ENCODE results near the gene SPATA24.
A peak's percentile ranks its signal among the peaks of the same experiment; 100 is the strongest.
"Not testable (repeated sequence)": the region's sequence is repeated elsewhere in the genome, so short reads cannot be mapped to it uniquely, and the experiment has no call there.

SPATA24 gene
- total RNA-seq, result 1.9 to 2.3 (median 2.0) reads per million in 3 donors

GRCh38 chr5:139403787-139404483 is at the start of gene SPATA24:
SPATA24 (minus strand) TSS chr5:139404089; CDS start chr5:139404060, 29 bp downstream.
- H3K9me3 ChIP-seq (ENCODE audit: control insufficient read depth, low read length), result no peaks in the 10 kb centered on the region
- DNase-seq, result peak; percentile 91 to 97 (median 96)
- H3K4me1 ChIP-seq (ENCODE audit: control insufficient read depth, insufficient read depth, low read length, poor library complexity, severe bottlenecking), result peaks cover 8% of the 10 kb centered on the region
- H3K4me3 ChIP-seq (ENCODE audit: insufficient read depth, low read depth, low read length, poor library complexity, severe bottlenecking), result peak within 1 kb of the TSS; percentile 52
- H3K27me3 ChIP-seq (replicated peaks; ENCODE audit: control insufficient read depth, insufficient read depth, low read length, poor library complexity, severe bottlenecking), result no peaks in the 10 kb centered on the region
- peak within 1 kb of the TSS; percentile 83 for H3K27ac ChIP-seq (ENCODE audit: insufficient read depth, low read length, poor library complexity, severe bottlenecking)
- no peaks in the 10 kb centered on the region for H3K36me3 ChIP-seq (ENCODE audit: control insufficient read depth, insufficient read depth, low read length)

- H3K9me3 ChIP-seq (ENCODE audit: control insufficient read depth, low read length), result no peaks in the 10 kb centered on the region
- no peaks in the 10 kb centered on the region for H3K36me3 ChIP-seq (ENCODE audit: control insufficient read depth, insufficient read depth, low read length)
- peaks cover 12% of the 10 kb centered on the region for H3K4me1 ChIP-seq (ENCODE audit: control insufficient read depth, insufficient read depth, low read length, poor library complexity, severe bottlenecking)
- no peak overlapping the region for H3K27ac ChIP-seq (ENCODE audit: insufficient read depth, low read length, poor library complexity, severe bottlenecking)
- H3K4me3 ChIP-seq (ENCODE audit: insufficient read depth, low read depth, low read length, poor library complexity, severe bottlenecking), result no peak overlapping the region
- no peaks in the 10 kb centered on the region for H3K27me3 ChIP-seq (replicated peaks; ENCODE audit: control insufficient read depth, insufficient read depth, low read length, poor library complexity, severe bottlenecking)
- no peak for DNase-seq
Observed at GRCh38 chr5:139451878-139452660, 48.2 kb upstream of the SPATA24 start.

GRCh38 chr5:139451176-139451575 is 47.3 kb upstream of the SPATA24 start:
- H3K27me3 ChIP-seq (replicated peaks; ENCODE audit: control insufficient read depth, insufficient read depth, low read length, poor library complexity, severe bottlenecking), result no peaks in the 10 kb centered on the region
- DNase-seq, result no peak
- peaks cover 12% of the 10 kb centered on the region for H3K4me1 ChIP-seq (ENCODE audit: control insufficient read depth, insufficient read depth, low read length, poor library complexity, severe bottlenecking)

GRCh38 chr5:139446956-139447779 is 43.3 kb upstream of the SPATA24 start:
- H3K9me3 ChIP-seq (ENCODE audit: control insufficient read depth, low read length), result no peaks in the 10 kb centered on the region
- H3K27me3 ChIP-seq (replicated peaks; ENCODE audit: control insufficient read depth, insufficient read depth, low read length, poor library complexity, severe bottlenecking), result no peaks in the 10 kb centered on the region
- no peak overlapping the region for H3K4me3 ChIP-seq (ENCODE audit: insufficient read depth, low read depth, low read length, poor library complexity, severe bottlenecking)
- H3K4me1 ChIP-seq (ENCODE audit: control insufficient read depth, insufficient read depth, low read length, poor library complexity, severe bottlenecking), result peaks cover 17% of the 10 kb centered on the region
- no peak for DNase-seq
- no peak overlapping the region for H3K27ac ChIP-seq (ENCODE audit: insufficient read depth, low read length, poor library complexity, severe bottlenecking)
- no peaks in the 10 kb centered on the region for H3K36me3 ChIP-seq (ENCODE audit: control insufficient read depth, insufficient read depth, low read length)

More at GRCh38 chr5:139451176-139451575, 47.3 kb upstream of the SPATA24 start:
- H3K36me3 ChIP-seq (ENCODE audit: control insufficient read depth, insufficient read depth, low read length), result no peaks in the 10 kb centered on the region
- no peak overlapping the region for H3K27ac ChIP-seq (ENCODE audit: insufficient read depth, low read length, poor library complexity, severe bottlenecking)
- H3K4me3 ChIP-seq (ENCODE audit: insufficient read depth, low read depth, low read length, poor library complexity, severe bottlenecking), result no peak overlapping the region
- no peaks in the 10 kb centered on the region for H3K9me3 ChIP-seq (ENCODE audit: control insufficient read depth, low read length)

- DNase-seq, result no peak
- Histone ChIP-seq H3K4me1 (ENCODE audit: control insufficient read depth, insufficient read depth, low read length, poor library complexity, severe bottlenecking) (peaks cover 13% of the 10 kb centered on the region), H3K27ac (ENCODE audit: insufficient read depth, low read length, poor library complexity, severe bottlenecking) (no peak overlapping the region)
Observed at GRCh38 chr5:139445325-139446170, 41.7 kb upstream of the SPATA24 start.

GRCh38 chr5:139443831-139444453 is 40.1 kb upstream of the SPATA24 start:
- H3K27me3 ChIP-seq (replicated peaks; ENCODE audit: control insufficient read depth, insufficient read depth, low read length, poor library complexity, severe bottlenecking), result no peaks in the 10 kb centered on the region
- peak in 2 of 3 donors; percentile 31 to 43 for DNase-seq
- H3K4me3 ChIP-seq (ENCODE audit: insufficient read depth, low read depth, low read length, poor library complexity, severe bottlenecking), result no peak overlapping the region
- H3K27ac ChIP-seq (ENCODE audit: insufficient read depth, low read length, poor library complexity, severe bottlenecking), result peak overlapping the region; percentile 53
- H3K9me3 ChIP-seq (ENCODE audit: control insufficient read depth, low read length), result no peaks in the 10 kb centered on the region
- H3K36me3 ChIP-seq (ENCODE audit: control insufficient read depth, insufficient read depth, low read length), result no peaks in the 10 kb centered on the region
- peaks cover 24% of the 10 kb centered on the region for H3K4me1 ChIP-seq (ENCODE audit: control insufficient read depth, insufficient read depth, low read length, poor library complexity, severe bottlenecking)

More at GRCh38 chr5:139445325-139446170, 41.7 kb upstream of the SPATA24 start:
- Histone ChIP-seq H3K4me3 (ENCODE audit: insufficient read depth, low read depth, low read length, poor library complexity, severe bottlenecking) (no peak overlapping the region), H3K36me3 (ENCODE audit: control insufficient read depth, insufficient read depth, low read length) (no peaks in the 10 kb centered on the region), H3K9me3 (ENCODE audit: control insufficient read depth, low read length) (no peaks in the 10 kb centered on the region), H3K27me3 (replicated peaks; ENCODE audit: control insufficient read depth, insufficient read depth, low read length, poor library complexity, severe bottlenecking) (no peaks in the 10 kb centered on the region)

GRCh38 chr5:139440416-139440815 is 36.5 kb upstream of the SPATA24 start:
- peaks cover 32% of the 10 kb centered on the region for H3K4me1 ChIP-seq (ENCODE audit: control insufficient read depth, insufficient read depth, low read length, poor library complexity, severe bottlenecking)
- H3K36me3 ChIP-seq (ENCODE audit: control insufficient read depth, insufficient read depth, low read length); H3K27me3 ChIP-seq (replicated peaks; ENCODE audit: control insufficient read depth, insufficient read depth, low read length, poor library complexity, severe bottlenecking); H3K9me3 ChIP-seq (ENCODE audit: control insufficient read depth, low read length); H3K4me3 ChIP-seq (ENCODE audit: insufficient read depth, low read depth, low read length, poor library complexity, severe bottlenecking); DNase-seq; H3K27ac ChIP-seq (ENCODE audit: insufficient read depth, low read length, poor library complexity, severe bottlenecking): not testable (repeated sequence)

GRCh38 chr5:139439013-139439903 is 35.4 kb upstream of the SPATA24 start, which contains the start of gene DNAJC18:
DNAJC18 (minus strand) TSS chr5:139439525; CDS start chr5:139439445, 80 bp downstream.
- Histone ChIP-seq H3K4me3 (ENCODE audit: insufficient read depth, low read depth, low read length, poor library complexity, severe bottlenecking) (peak within 1 kb of the TSS; percentile 81), H3K4me1 (ENCODE audit: control insufficient read depth, insufficient read depth, low read length, poor library complexity, severe bottlenecking) (peaks cover 30% of the 10 kb centered on the region), H3K36me3 (ENCODE audit: control insufficient read depth, insufficient read depth, low read length) (no peaks in the 10 kb centered on the region), H3K9me3 (ENCODE audit: control insufficient read depth, low read length) (no peaks in the 10 kb centered on the region), H3K27ac (ENCODE audit: insufficient read depth, low read length, poor library complexity, severe bottlenecking) (peak within 1 kb of the TSS; percentile 99), H3K27me3 (replicated peaks; ENCODE audit: control insufficient read depth, insufficient read depth, low read length, poor library complexity, severe bottlenecking) (no peaks in the 10 kb centered on the region)
- DNase-seq, result peak; percentile 84 to 88 (median 84)

Data from effector memory CD4-positive, alpha-beta T cell (primary cell).